HG03457 (cell line): ENCODE results near the gene HIRA.
"Not testable (repeated sequence)": the region's sequence is repeated elsewhere in the genome, so short reads cannot be mapped to it uniquely, and the experiment has no call there.

Experiments used
- ATAC-seq: cut with Tn5 transposase; IDR thresholded peaks from one replicate; pipeline ENCODE4 v1.9.1; 2021; ENCODE audit warnings: moderate number of reproducible peaks; ENCODE audit not compliant: unreplicated experiment

The HIRA gene

GRCh38 chr22:19336133-19337075 is 95.1 kb downstream of the HIRA start:
- no peak for ATAC-seq

DNA sequence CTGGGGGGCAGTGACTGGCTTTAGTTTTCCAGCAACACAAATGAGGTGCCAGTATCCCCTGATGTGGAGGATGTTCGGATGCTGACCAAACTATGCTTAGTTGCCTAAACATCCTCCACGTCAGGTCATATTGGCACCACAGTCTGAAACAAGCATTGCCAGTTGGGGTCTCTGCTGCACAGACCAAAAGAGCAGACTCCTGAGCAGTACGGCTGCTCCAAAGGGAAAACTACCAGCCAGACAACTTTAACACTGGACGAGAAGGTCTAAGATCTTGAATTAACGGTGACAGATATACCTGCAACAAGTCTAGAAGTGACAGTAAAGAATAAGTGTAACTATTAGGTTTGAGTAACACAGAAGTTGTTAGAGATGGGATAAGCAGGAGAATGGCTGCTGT is 99.6 kb downstream of the HIRA start:
- no peak for ATAC-seq

DNA sequence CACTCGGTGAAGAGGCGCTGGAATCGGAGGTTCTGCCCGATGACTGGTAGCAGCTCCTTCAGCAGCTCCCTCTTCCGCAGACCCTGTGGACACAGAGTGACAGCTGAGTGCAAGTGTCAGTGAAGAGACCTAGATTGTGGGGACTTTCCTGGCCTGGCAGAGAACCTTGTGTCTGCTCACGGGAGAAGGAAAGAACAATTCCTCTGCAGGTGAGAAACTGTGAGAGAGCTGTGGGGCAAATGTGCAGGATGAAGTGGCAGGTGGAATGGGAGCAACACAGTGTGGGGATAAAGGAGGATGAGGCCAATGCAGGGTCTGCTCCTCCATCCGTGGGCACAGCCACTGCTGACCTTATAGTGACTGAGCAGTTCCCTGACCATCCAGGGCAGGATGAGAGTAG is 100.1 kb downstream of the HIRA start:
- no peak for ATAC-seq

DNA sequence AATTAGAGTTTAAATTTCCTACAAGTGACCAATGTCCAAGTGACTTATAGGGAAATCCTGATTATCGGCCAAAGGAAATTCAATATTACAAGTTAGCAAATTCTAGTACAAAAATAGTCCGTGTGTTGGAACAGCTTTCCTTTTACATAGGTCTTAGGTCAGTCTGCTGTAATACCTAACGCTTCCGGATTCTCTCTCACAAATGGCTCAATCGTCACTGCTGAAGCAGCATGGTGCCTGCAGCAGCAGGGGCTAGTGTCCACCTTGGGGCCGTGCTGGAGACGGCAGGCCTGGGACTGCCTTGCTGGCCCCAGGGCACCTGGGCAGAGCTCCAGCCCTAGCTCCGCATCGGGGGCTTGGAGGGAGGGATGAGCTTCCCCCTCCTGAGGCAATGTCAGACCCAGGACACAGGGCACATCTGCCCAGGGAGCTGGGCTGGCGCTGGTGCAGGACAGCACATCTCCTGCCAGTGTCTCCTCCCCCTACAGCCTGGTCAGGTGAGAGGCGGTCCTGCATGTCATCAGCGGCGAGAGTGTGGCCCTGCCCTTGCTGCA is 100.6 kb downstream of the HIRA start:
- ATAC-seq = no peak

DNA sequence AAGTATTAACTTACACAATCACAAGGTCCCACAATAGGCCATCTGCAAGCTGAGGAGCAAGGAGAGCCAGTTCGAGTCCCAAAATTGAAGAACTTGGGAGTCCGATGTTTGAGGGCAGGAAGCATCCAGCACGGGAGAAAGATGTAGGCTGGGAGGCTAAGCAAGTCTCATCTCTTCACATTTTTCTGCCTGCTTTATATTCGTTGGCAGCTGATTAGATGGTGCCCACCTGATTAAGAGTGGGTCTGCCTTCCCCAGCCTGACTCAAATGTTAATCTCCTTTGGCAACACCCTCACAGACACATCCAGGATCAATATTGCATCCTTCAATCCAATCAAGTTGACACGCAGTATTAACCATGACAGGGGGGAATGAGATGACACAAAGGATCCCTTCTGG is 101.3 kb downstream of the HIRA start:
- ATAC-seq = not testable (repeated sequence)

DNA sequence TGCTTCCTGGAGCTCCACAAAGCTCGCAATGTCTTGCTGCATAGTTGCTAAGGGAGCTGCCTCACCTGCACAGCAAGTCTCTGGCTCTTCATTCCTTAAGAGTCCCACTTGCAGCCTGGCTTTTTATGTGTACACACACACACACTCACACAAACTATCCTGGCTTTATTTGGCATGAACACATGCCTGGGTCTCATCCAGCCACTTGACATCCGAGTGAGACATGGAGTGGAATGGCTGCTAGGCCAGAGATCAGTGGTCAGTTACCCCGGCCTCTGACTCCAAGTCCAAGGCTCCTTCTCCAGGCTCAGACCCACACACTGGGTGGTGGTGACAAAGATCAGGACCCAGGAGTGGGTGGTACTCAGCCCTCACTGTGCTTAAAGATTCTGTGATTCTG is 102.1 kb downstream of the HIRA start:
- ATAC-seq = no peak

- no peak for ATAC-seq
Observed at GRCh38 chr22:19325296-19325948, 106.1 kb downstream of the HIRA start.

DNA sequence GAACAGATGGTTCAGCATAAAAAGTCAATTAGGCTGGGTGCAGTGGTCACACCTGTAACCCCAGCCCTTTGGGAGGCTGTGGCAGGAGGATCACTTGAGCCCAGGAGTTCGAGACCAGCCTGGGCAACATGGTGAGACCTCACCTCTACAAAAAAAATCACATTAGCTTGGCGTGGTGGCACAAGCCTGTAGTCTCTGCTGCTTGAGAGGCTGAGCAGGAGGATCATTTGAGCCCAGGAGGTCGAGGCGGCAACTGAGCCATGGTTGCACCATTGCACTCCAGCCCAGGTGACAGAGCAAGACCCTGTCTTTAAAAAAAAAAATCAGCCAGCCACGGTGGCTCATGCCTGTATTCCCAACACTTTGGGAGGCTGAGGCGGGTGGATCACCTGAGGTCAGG is 108.1 kb downstream of the HIRA start:
- ATAC-seq = not testable (repeated sequence)

- no peak for ATAC-seq
Observed at GRCh38 chr22:19321757-19322156, 109.8 kb downstream of the HIRA start.

- ATAC-seq = not testable (repeated sequence)
Observed at GRCh38 chr22:19320136-19320535, 111.4 kb downstream of the HIRA start.

GRCh38 chr22:19319281-19319680 is 112.3 kb downstream of the HIRA start:
- ATAC-seq = no peak

- no peak for ATAC-seq
Observed at GRCh38 chr22:19317865-19318264, 113.7 kb downstream of the HIRA start.

- ATAC-seq = no peak
Observed at GRCh38 chr22:19307872-19308271, 123.7 kb downstream of the HIRA start.

GRCh38 chr22:19306535-19306934 is 125.0 kb downstream of the HIRA start:
- not testable (repeated sequence) for ATAC-seq

- no peak for ATAC-seq
Observed at GRCh38 chr22:19304547-19304946, 127.0 kb downstream of the HIRA start.

GRCh38 chr22:19303785-19304184 is 127.7 kb downstream of the HIRA start:
- no peak for ATAC-seq

GRCh38 chr22:19295733-19296132 is 135.8 kb downstream of the HIRA start:
- no peak for ATAC-seq

- no peak for ATAC-seq
Observed at GRCh38 chr22:19292458-19293230, 138.9 kb downstream of the HIRA start.

DNA sequence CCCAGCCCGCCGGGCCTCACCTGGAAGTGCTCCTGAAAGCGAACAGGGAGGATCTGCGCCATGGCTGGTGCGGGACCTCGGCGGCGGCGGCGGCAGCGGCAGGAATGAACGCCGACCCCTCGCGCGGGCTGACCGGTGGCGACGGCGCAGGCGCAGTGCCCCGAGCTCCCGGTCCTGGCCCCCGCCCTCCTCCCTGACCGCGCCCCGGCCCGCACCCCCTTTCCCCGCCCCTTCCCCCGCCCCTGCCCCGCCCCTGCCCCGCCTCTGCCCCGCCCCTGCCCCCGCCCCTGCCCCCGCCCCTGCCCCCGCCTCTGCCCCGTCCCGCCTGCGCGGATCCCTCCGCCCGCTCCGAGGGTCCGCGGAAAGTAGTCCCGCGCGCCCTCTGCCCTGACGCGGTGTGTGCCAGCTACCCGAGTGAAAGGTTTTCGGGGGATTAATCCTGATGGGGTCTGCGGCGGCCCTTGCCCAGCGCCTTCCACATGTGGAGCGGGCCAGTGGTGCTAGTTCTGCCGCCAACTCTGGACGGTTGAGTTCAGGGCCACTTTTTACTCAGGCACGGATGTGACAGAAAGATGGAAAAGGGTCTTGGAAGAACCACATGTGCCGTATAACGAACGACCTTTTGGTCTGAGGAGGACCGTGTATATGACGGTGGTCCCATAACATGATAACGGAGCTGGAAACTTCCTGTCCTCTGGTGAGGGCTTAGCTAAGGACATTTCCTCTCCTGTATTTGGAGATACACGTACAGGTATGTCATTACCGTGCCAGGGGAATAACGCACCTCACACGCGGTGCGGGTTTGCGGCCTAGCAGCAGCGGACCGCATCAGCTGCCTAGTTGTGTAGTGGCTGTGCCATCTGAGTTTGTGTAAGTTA is 139.7 kb downstream of the HIRA start, which contains the start of gene CLTCL1:
CLTCL1 (minus strand) TSS at position 140 of the 878 bp plus-strand sequence; CDS start at position 62, 78 bp downstream.
- ATAC-seq = no peak

- ATAC-seq = no peak
Observed at GRCh38 chr22:19291218-19291579, 140.3 kb downstream of the HIRA start.
